A673 (cell line): ENCODE results near the gene FAM20A. TPM values are rescaled to one million over a fixed set of nuclear protein-coding genes. Genes with fewer than 3 reads are reported as not detected.

Experiments used
- BruUV-seq: library from RNA; stranded (reverse); fragments of 400-500 nt; replicated peaks from 2 replicates; lab custom pipeline; 2021; lab: Mats Ljungman, UMichigan
- CTCF ChIA-PET: fragments of 300-600 bp; sonication (Branson Sonifier 250); formaldehyde crosslinking; loops from one replicate; lab custom pipeline; 2022; ENCODE audit warnings: antibody characterized with exemption; lab: Charles Lee
- POLR2A ChIA-PET: fragments of 300-600 bp; sonication (Branson Sonifier 250); formaldehyde crosslinking; loops from one replicate; lab custom pipeline; 2022; ENCODE audit warnings: antibody characterized with exemption; ENCODE audit not compliant: low non-redundant PET; lab: Charles Lee
- DNase-seq: peaks from one replicate; pipeline ENCODE4 v3.0.0-alpha.2; 2015; ENCODE audit warnings: low spot score
- H3K27ac ChIP-seq: fragments of 200-600 bp; sonication (generic); 2 replicates; pipeline ENCODE4 v1.5.1; 2016; ENCODE audit warnings: mixed run types, low read depth, mild to moderate bottlenecking, mixed read lengths, antibody characterized with exemption, low read length; ENCODE audit not compliant: poor library complexity, severe bottlenecking
- H3K27me3 ChIP-seq: fragments of 200-600 bp; sonication (generic); replicated peaks from 2 replicates; pipeline ENCODE4 v1.6.1; 2017; ENCODE audit warnings: mixed run types, low read depth, mild to moderate bottlenecking, mixed read lengths, antibody characterized with exemption, low read length; ENCODE audit not compliant: insufficient read depth, poor library complexity
- H3K36me3 ChIP-seq: fragments of 200-600 bp; sonication (generic); 2 replicates; pipeline ENCODE4 v1.6.1; 2016; ENCODE audit warnings: mixed run types, mild to moderate bottlenecking, mixed read lengths, antibody characterized with exemption, low read length; ENCODE audit not compliant: insufficient read depth, poor library complexity, severe bottlenecking
- H3K4me1 ChIP-seq: fragments of 200-600 bp; sonication (generic); 2 replicates; pipeline ENCODE4 v1.6.1; 2017; ENCODE audit warnings: mixed run types, mild to moderate bottlenecking, mixed read lengths, antibody characterized with exemption, low read length; ENCODE audit not compliant: insufficient read depth, poor library complexity, severe bottlenecking
- H3K4me3 ChIP-seq: fragments of 200-600 bp; sonication (generic); 2 replicates; pipeline ENCODE4 v1.5.1; 2016; ENCODE audit warnings: low read depth, mixed run types, mild to moderate bottlenecking, mixed read lengths, low read length; ENCODE audit not compliant: poor library complexity, severe bottlenecking
- H3K9me3 ChIP-seq: fragments of 200-600 bp; sonication (generic); 2 replicates; pipeline ENCODE4 v1.6.1; 2016; ENCODE audit warnings: mixed run types, low read depth, mild to moderate bottlenecking, mixed read lengths, antibody characterized with exemption, low read length; ENCODE audit not compliant: poor library complexity, severe bottlenecking
- CTCF ChIP-seq: fragments of 300-800, 200-600 bp; sonication (generic); conservative IDR thresholded peaks from 2 replicates; pipeline ENCODE4 v1.5.1; 2017; ENCODE audit warnings: low read depth, mild to moderate bottlenecking, antibody characterized with exemption, low read length, moderate library complexity, mixed read lengths
- EZH2 ChIP-seq: fragments of 200-600 bp; sonication (generic); IDR thresholded peaks from 2 replicates; pipeline ENCODE4 v1.6.1; 2017; ENCODE audit warnings: borderline replicate concordance, low read depth, mild to moderate bottlenecking, mixed read lengths, antibody characterized with exemption, low read length; ENCODE audit not compliant: poor library complexity, severe bottlenecking
- intact Hi-C: fragments of 100-400 bp; cut with micrococcal nuclease; formaldehyde crosslinking; loops from one replicate; pipeline ENCODE4 v1.10.0; 2022; ENCODE audit not compliant: unreplicated experiment
- total RNA-seq: library from RNA; stranded (reverse); gene quantifications from 2 replicates; pipeline ENCODE4 v1.2.3, GENCODE V29; 2021

FAM20A gene
- total RNA-seq, 1 experiment from 2014 or later: not detected

- ChIA-PET POLR2A (no interaction called here), CTCF (no interaction called here)
- Histone ChIP-seq H3K36me3 (no peaks in the 10 kb centered on the region), H3K9me3 (no peaks in the 10 kb centered on the region), H3K27ac (no peak overlapping the region), H3K4me1 (no peaks in the 10 kb centered on the region), H3K27me3 (no peaks in the 10 kb centered on the region), H3K4me3 (no peak overlapping the region)
- intact Hi-C loops: no loop called here
- no TSS peak for BruUV-seq
- TF ChIP-seq EZH2: no peak
- TF ChIP-seq CTCF: 0 out of 2 replicates have a peak, but pooled peaks have one; percentile 18
- DNase-seq: no peak
Observed at GRCh38 chr17:68539548-68540467, 61.4 kb downstream of the FAM20A start.

DNA sequence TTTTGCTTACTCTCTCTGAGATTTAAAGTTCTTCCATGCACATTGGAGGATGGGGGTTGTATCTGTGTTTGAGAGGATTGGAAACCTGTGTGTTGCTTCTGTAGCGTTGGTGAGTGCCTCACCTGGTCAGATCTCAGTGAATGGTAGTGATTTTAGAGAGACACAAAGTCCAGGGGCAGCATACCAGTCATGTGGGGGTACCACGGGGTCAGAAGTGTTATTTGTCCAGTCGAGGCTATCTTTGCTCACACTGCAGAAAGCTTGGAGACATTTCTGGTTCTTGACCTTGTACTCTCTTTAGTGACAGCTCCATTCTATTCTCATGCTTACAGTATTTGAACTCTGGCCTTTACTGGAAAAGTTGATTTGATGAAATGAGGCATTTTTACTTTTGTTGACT is 65.2 kb downstream of the FAM20A start:
- peaks cover 24% of the 10 kb centered on the region for H3K36me3 ChIP-seq
- H3K4me3 ChIP-seq: no peak overlapping the region
- ChIA-PET CTCF (interaction anchor here (0.6 kb wide), 1 partner anchor 710 kb away, joined by 3 read pairs; no protein-coding TSS in a partner anchor), POLR2A (no interaction called here)
- BruUV-seq: no TSS peak
- intact Hi-C loops: no loop called here
- no peaks in the 10 kb centered on the region for H3K4me1 ChIP-seq
- DNase-seq: no peak
- no peaks in the 10 kb centered on the region for H3K27me3 ChIP-seq
- H3K9me3 ChIP-seq: no peaks in the 10 kb centered on the region
- H3K27ac ChIP-seq: no peak overlapping the region
- no peak for TF ChIP-seq CTCF
- no peak for TF ChIP-seq EZH2

- H3K9me3 ChIP-seq: no peaks in the 10 kb centered on the region
- no peaks in the 10 kb centered on the region for H3K4me1 ChIP-seq
- H3K36me3 ChIP-seq: peaks cover 36% of the 10 kb centered on the region
- H3K27ac ChIP-seq: no peak overlapping the region
- H3K27me3 ChIP-seq: no peaks in the 10 kb centered on the region
- intact Hi-C loops: loop anchor here (5.0 kb wide), 2 partner anchors 228 to 713 kb away; no protein-coding TSS in a partner anchor
- POLR2A ChIA-PET: no interaction called here
- TF ChIP-seq CTCF (no peak), EZH2 (no peak)
- CTCF ChIA-PET: interaction anchor here (1.2 kb wide), 1 partner anchor 79 kb away, joined by 11 read pairs; no protein-coding TSS in a partner anchor
- no peak for DNase-seq
- no TSS peak for BruUV-seq
- H3K4me3 ChIP-seq: no peak overlapping the region
Observed at GRCh38 chr17:68534695-68535088, 66.5 kb downstream of the FAM20A start.
